Measurements from ENCODE around the gene SLC26A1. TPM values are rescaled to one million over a fixed set of nuclear protein-coding genes. Genes with fewer than 3 reads are reported as not detected.

The SLC26A1 gene
- total RNA-seq, 2 experiments from 2014 or later = 0.30 TPM; not detected in 1

GRCh38 chr4:1011666-1012033, 18.4 kb upstream of the SLC26A1 start:
- POLR2A ChIA-PET = no interaction called here
- no peak for DNase-seq (ENCODE audit: low spot score)
- Histone ChIP-seq H3K4me3 (ENCODE audit: low read depth, low read length, poor library complexity, severe bottlenecking) (no peak overlapping the region), H3K4me2 (ENCODE audit: low read length) (no peak overlapping the region), H3K4me1 (ENCODE audit: insufficient read depth, low read length, poor library complexity, severe bottlenecking) (peaks cover 29% of the 10 kb centered on the region), H3K9me3 (ENCODE audit: low read length) (no peaks in the 10 kb centered on the region), H2AFZ (ENCODE audit: low read length) (no peak overlapping the region), H3K9me2 (ENCODE audit: insufficient read depth, low read length) (no peaks in the 10 kb centered on the region), H3K36me3 (ENCODE audit: insufficient read depth, low read length) (no peaks in the 10 kb centered on the region), H3K27ac (ENCODE audit: low read depth, low read length, poor library complexity, severe bottlenecking) (no peak overlapping the region), H4K20me1 (ENCODE audit: insufficient read depth, low read length) (no peaks in the 10 kb centered on the region), H3K79me2 (ENCODE audit: insufficient read depth, low read depth, low read length) (no peaks in the 10 kb centered on the region)
- CTCF ChIA-PET (ENCODE audit: unreplicated experiment) = no interaction called here
- intact Hi-C loops (cut with micrococcal nuclease; ENCODE audit: unreplicated experiment) = loop anchor here (5.0 to 10.0 kb wide), 2 partner anchors 233 to 336 kb away; partner anchors contain the start of genes CTBP1 and UVSSA
- no peak for TF ChIP-seq EZH2phosphoT487 (IDR thresholded peaks at IDR 0.05; ENCODE audit: borderline replicate concordance, low read depth, low read length)
- TF ChIP-seq, protein P1, sequence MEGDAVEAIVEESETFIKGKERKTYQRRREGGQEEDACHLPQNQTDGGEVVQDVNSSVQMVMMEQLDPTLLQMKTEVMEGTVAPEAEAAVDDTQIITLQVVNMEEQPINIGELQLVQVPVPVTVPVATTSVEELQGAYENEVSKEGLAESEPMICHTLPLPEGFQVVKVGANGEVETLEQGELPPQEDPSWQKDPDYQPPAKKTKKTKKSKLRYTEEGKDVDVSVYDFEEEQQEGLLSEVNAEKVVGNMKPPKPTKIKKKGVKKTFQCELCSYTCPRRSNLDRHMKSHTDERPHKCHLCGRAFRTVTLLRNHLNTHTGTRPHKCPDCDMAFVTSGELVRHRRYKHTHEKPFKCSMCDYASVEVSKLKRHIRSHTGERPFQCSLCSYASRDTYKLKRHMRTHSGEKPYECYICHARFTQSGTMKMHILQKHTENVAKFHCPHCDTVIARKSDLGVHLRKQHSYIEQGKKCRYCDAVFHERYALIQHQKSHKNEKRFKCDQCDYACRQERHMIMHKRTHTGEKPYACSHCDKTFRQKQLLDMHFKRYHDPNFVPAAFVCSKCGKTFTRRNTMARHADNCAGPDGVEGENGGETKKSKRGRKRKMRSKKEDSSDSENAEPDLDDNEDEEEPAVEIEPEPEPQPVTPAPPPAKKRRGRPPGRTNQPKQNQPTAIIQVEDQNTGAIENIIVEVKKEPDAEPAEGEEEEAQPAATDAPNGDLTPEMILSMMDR (conservative IDR thresholded peaks at IDR 0.05; ENCODE audit: low read length) = no peak
- BruUV-seq (replicated peaks) = no TSS peak

DNA sequence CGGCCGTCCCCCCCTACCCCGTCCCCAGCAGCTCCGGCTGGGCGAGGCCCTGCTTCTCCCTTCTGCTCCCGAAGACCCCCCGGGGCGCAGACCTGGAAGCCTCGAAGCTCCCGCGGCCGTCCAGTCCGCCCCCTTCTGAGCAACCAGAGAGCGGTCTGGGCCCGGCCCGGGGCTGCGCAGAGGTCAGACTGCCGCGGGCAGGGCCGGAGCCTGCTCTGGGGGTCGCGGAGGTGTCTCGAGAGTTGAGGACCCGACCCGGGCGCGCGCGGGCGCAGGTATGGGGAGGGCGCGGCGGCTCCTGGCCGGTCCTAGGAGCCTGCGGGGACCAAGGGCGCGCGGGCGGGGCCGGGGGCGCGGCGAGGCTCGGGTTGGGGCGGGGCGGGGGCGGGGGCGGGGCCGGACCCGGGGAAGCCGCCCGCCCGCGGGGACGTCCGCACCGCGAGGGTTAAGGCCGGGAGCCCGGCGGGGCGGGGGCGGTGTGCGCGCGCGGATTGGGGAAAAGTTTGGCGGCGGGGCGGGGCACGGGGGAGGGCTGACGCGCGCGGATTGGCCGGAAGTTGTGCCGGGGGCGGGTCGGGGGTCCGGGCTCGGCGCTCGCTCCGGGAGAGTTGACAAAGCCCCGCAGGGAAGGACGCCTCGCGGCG, 17.9 kb upstream of the SLC26A1 start, which contains the start of gene FGFRL1:
TSS of gene FGFRL1 (plus strand) at position 605 of the 644 bp plus-strand sequence. CDS start 860 bp downstream, outside the sequence.
- no peaks in the 10 kb centered on the region for H3K9me2 ChIP-seq (ENCODE audit: insufficient read depth, low read length)
- ChIA-PET CTCF (ENCODE audit: unreplicated experiment) (no interaction called here), POLR2A (no interaction called here)
- TF ChIP-seq, protein P1 (conservative IDR thresholded peaks at IDR 0.05; ENCODE audit: low read length) = no peak
- TF ChIP-seq EZH2phosphoT487 (IDR thresholded peaks at IDR 0.05; ENCODE audit: borderline replicate concordance, low read depth, low read length) = no peak
- H3K79me2 ChIP-seq (ENCODE audit: insufficient read depth, low read depth, low read length) = no peaks in the 10 kb centered on the region
- DNase-seq (ENCODE audit: low spot score) = peak; percentile 85
- H3K27ac ChIP-seq (ENCODE audit: low read depth, low read length, poor library complexity, severe bottlenecking) = no peak within 1 kb of the TSS
- intact Hi-C loops (cut with micrococcal nuclease; ENCODE audit: unreplicated experiment) = loop anchor here (5.0 to 10.0 kb wide), 2 partner anchors 234 to 336 kb away; partner anchors contain the start of genes CTBP1 and UVSSA
- H3K4me1 ChIP-seq (ENCODE audit: insufficient read depth, low read length, poor library complexity, severe bottlenecking) = peaks cover 29% of the 10 kb centered on the region
- H3K9me3 ChIP-seq (ENCODE audit: low read length) = no peaks in the 10 kb centered on the region
- H4K20me1 ChIP-seq (ENCODE audit: insufficient read depth, low read length) = no peaks in the 10 kb centered on the region
- no TSS peak for BruUV-seq (replicated peaks)
- no peaks in the 10 kb centered on the region for H3K36me3 ChIP-seq (ENCODE audit: insufficient read depth, low read length)
- peak within 1 kb of the TSS; percentile 64 for H3K4me3 ChIP-seq (ENCODE audit: low read depth, low read length, poor library complexity, severe bottlenecking)
- H2AFZ ChIP-seq (ENCODE audit: low read length) = no peak within 1 kb of the TSS
- peak within 1 kb of the TSS; percentile 66 for H3K4me2 ChIP-seq (ENCODE audit: low read length)

DNA sequence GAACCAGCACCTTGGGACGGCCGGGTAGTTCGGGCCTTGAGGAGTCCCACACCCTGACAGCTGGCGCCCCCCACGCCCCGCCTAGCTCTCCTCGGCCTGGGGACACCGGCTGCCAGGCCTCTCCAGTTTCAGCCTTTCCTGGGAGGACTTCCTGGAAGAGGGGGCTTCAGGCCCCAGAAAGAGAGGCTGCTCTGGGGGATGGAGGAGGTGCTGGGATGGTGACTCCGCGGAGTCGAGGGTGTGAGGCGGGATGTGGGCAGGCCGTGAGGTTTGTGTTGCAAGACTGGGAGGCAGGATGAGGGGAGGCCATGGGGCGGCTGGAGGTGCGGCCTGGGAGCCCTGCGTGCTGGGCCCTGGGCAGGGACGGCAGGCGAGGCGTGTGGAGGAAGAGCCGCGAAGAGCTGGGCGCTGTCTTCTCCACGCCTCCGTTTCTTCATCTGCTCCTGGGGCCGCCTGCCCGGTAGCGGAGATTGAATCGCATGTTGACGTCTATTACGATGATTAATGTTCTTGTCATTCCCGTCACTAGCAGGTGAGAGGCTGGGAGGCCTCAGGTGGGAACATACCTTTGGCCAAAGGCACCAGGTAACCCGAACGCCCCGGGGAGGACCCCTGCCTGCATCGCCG, 17.3 kb upstream of the SLC26A1 start:
- intact Hi-C loops (cut with micrococcal nuclease; ENCODE audit: unreplicated experiment) = loop anchor here (5.0 to 10.0 kb wide), 2 partner anchors 234 to 337 kb away; partner anchors contain the start of genes CTBP1 and UVSSA
- no TSS peak for BruUV-seq (replicated peaks)
- Histone ChIP-seq H3K36me3 (ENCODE audit: insufficient read depth, low read length) (no peaks in the 10 kb centered on the region), H3K9me2 (ENCODE audit: insufficient read depth, low read length) (no peaks in the 10 kb centered on the region), H3K4me1 (ENCODE audit: insufficient read depth, low read length, poor library complexity, severe bottlenecking) (peaks cover 29% of the 10 kb centered on the region), H2AFZ (ENCODE audit: low read length) (no peak overlapping the region), H4K20me1 (ENCODE audit: insufficient read depth, low read length) (no peaks in the 10 kb centered on the region), H3K4me2 (ENCODE audit: low read length) (peak overlapping the region; percentile 66), H3K9me3 (ENCODE audit: low read length) (no peaks in the 10 kb centered on the region), H3K79me2 (ENCODE audit: insufficient read depth, low read depth, low read length) (no peaks in the 10 kb centered on the region), H3K27ac (ENCODE audit: low read depth, low read length, poor library complexity, severe bottlenecking) (no peak overlapping the region), H3K4me3 (ENCODE audit: low read depth, low read length, poor library complexity, severe bottlenecking) (no peak overlapping the region)
- ChIA-PET CTCF (ENCODE audit: unreplicated experiment) (no interaction called here), POLR2A (interaction anchor here (0.9 kb wide), 1 partner anchor 74 kb away, joined by 3 read pairs; no protein-coding TSS in a partner anchor)
- no peak for TF ChIP-seq EZH2phosphoT487 (IDR thresholded peaks at IDR 0.05; ENCODE audit: borderline replicate concordance, low read depth, low read length)
- TF ChIP-seq, protein P1 (conservative IDR thresholded peaks at IDR 0.05; ENCODE audit: low read length) = no peak
- DNase-seq (ENCODE audit: low spot score) = peak; percentile 18

Data from OCI-LY7 (cell line).